Measurements from ENCODE around the gene UFSP1.

Gene UFSP1

GRCh38 chr7:100895701-100895955 lies 6.1 kb upstream of the UFSP1 start, which contains the start of gene ACHE:
TSS of gene ACHE (minus strand) at chr7:100895888. CDS start at chr7:100894232, 1,656 bp downstream.
- DNase-seq (ENCODE audit: low read depth): no peak

DNA sequence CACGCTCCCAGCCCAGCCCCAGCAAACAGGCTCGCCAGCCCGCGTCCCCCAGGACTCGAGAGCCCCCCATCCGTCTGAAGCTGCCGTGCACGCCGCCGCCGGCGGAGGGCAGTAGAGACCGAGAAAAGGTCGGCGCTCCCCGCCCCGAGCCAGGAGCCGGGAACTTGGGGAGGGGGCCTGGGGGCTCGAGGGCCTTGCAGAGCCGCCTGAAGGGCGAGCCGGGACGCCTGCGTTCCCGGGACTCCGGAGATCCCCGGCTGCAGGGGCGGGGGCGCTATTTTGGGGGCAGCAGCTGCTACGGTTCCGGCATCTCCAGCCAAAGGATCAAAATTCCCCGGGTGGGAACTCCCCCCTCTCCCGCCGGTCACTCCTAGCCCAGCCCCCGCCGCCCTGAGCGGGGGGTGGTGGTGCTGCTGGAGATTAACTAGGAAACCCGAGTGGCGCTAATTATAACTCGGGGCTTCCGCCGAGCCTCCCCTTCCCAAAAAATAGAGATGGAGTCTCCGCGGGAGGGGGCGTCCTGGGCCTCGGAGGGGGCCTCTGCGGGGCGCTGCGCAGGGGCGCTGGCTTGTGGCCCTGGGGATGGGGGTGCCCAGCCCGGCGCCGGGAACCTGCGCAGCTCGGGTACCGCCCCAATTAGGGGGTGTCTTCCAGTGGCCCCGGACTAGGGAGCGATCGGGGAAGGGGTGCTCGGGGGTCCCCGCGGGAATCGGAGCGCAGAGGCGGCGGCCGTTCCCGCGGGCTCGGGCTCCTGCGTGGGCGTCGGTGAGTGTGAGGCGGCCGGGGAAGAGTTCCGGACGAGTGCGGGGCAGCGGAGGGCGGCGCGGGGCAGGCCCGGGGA lies 5.6 kb upstream of the UFSP1 start:
- no peak for DNase-seq (ENCODE audit: low read depth)

GRCh38 chr7:100893910-100894721 lies 4.6 kb upstream of the UFSP1 start:
- DNase-seq (ENCODE audit: low read depth): no peak

DNA sequence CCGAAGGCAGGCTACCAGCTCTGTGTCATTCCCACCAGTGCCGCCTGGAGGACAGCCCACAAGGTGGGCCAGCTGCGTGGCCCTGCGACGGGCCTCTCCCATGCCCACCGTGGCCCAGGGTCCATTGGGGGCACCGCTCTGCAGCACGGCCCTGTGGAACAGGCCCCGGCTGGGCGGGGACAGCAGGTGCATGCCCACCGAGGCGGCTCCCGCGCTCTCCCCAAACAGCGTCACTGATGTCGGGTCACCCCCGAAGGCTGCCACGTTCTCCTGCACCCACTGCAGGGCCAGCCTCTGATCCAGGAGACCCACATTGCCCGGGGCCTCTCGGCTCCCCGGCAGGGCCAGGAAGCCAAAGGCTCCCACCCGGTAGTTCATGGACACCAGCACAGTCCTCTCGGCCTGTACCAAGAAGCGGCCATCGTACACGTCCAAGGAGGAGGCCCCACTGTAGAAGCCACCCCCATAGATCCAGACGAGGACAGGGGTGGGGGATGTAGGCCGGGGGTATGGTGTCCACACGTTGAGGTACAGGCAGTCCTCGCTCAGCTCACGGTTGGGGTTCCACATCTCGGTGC lies 3.9 kb upstream of the UFSP1 start:
- no peak for DNase-seq (ENCODE audit: low read depth)

GRCh38 chr7:100892364-100893317 lies 3.1 kb upstream of the UFSP1 start:
- DNase-seq (ENCODE audit: low read depth): no peak

DNA sequence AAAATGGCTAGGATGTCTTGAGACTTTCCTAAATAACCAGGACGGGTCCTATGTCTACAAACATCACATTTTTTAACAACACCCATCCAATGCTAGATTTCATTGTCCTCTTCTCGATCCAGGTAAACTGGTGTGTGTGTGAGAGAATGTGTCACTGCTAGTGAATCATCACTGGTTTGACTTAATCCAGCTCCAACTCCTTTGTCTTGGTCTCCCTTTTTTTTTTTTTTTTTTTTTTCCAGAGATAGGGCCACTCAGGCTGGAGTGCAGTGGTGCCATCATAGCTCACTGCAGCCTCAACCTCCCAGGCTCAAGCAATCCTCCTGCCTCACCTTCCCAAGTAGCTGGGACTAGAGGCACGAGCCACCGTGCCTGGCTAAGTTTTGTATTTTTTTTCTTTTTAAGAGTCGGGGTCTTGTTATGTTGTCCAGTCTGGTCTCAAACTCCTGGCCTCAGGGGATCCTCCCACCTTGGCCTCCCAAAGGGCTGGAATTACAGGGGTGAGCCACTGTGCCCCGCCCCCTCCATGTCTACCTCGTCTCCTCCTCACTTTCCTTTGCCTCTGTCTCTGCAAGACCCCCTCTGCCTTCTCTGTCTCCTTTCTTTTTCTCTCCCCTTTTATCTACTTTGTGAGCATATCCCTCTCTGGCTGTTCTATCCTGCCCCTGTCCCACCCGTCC lies 2.2 kb upstream of the UFSP1 start:
- no peak for DNase-seq (ENCODE audit: low read depth)

GRCh38 chr7:100890653-100891567 lies 1.4 kb upstream of the UFSP1 start:
- no peak for DNase-seq (ENCODE audit: low read depth)

DNA sequence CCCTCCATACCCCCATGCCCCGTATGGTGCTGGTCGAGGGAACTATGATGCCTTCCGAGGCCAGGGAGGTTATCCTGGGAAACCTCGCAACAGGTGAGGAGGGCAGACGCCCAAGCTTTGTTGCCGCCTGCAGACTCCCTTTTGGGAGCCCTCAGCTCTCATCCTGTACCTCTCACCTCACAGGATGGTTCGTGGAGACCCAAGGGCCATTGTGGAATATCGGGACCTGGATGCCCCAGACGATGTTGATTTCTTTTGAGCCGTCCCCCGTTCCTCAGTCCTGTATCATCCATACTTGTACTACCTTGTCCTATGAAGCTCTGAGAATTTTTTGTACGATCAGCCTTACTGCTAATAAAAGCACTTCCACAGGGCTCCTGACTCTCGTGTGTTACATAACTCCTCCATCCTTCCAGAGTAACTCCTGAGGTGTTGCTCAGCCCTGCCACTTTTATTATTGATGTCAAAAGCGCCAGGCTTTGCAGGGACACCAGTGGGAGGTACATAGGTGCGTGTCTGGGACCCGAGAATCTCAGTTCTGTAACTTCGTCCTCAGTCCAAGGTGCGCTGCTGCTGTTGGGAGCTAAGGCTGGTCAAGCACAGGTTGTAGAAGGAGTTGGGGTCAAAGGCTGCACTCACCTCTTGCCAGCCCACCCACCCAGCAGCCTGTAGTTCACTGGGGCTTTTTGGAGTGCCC lies 1.1 kb downstream of the UFSP1 start:
- DNase-seq (ENCODE audit: low read depth): no peak

DNA sequence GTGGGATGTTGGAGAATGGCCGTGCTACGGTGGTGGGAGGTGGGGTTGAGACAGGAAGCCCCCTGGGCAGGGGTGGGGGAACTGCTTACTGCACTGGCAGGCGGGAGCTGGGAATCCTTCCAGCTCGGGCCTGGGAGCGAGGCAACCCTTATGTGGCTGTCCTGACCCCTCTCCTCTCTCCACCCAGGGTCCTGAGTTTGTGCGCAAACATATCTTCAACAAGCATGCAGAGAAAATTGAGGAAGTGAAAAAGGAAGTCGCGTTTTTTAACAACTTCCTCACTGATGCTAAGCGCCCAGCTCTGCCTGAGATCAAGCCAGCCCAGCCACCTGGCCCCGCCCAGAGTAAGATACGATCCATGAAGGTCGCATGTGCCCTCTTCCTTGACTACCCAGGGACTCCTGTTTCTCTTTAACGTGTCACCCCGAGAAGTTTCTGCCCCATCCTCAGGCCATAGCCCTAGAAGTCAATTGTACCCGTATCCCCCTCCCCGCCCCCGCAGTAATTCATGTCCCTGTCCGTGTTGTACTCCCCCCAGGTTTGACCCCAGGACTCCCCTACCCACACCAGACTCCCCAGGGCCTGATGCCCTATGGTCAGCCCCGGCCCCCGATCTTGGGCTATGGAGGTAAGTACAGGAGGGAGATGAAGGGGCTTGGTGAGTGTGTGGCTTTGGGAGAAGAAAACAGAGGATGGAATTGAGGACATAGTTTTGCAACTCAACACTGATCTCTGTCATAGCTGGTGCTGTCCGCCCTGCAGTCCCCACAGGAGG lies 1.8 kb downstream of the UFSP1 start:
- no peak for DNase-seq (ENCODE audit: low read depth)

GRCh38 chr7:100886936-100887515 lies 2.5 kb downstream of the UFSP1 start:
- DNase-seq (ENCODE audit: low read depth): no peak

DNA sequence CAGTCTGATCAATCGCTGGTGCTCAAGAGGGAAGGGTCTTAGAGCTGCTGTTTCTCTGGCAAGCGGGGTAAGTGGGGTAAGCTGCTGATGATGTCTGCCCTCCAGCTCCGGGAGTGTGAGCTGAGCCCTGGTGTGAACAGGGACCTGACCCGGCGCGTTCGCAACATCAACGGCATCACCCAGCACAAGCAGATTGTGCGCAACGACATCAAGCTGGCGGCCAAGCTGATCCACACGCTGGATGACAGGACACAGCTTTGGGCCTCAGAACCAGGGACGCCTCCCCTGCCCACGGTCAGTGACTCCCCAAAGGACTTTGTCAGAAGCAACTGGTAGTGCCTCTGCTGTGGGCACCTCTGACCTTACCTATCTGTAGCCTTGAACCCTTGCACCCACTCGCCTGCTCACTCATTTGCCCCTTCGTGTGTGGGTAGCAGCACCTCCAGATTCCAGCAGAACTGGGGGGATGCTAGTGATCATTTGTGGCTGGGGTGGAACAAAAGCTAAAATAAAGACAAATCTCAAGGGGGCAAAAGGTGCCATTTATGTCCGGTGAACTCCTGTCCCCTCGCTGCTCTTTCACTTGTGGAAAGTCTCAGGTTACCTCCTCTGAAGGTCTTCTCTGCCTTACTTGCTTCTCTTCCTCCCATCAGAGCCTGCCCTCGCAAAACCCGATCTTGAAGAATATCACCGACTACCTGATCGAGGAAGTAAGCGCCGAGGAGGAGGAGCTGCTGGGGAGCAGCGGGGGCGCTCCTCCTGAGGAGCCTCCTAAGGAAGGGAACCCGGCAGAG lies 3.2 kb downstream of the UFSP1 start:
- DNase-seq (ENCODE audit: low read depth): no peak

- DNase-seq (ENCODE audit: low read depth): no peak
These were observed 3.9 kb downstream of the UFSP1 start for GRCh38 chr7:100885440-100886141.

DNA sequence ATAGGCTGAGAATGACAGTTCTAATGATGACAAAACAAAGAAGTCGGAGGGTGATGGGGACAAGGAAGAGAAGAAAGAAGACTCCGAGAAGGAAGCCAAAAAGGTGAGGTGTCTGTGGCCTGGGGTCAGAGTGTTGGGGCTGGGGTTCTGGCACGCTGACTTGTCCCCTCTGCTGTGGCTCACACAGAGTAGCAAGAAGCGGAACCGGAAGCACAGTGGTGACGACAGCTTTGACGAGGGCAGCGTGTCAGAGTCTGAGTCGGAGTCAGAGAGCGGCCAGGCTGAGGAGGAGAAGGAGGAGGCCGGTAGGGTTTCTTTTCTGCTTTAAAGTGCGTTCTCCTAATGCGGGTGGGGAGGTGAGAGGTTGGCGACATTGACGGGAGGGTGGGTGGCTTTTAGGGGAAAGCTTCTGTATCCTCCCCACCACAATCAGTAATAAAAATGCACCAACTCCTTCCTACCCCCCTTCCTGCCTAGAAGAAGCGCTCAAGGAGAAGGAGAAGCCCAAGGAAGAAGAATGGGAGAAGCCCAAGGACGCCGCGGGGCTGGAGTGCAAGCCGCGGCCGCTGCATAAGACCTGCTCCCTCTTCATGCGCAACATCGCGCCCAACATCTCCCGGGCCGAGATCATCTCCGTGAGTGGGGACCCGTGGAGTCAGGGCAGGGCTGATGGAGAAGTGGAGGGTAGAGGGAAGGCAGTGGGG lies 4.6 kb downstream of the UFSP1 start:
- DNase-seq (ENCODE audit: low read depth): no peak

GRCh38 chr7:100882785-100883526 lies 6.6 kb downstream of the UFSP1 start:
- no peak for DNase-seq (ENCODE audit: low read depth)

- DNase-seq (ENCODE audit: low read depth): no peak
These were observed 7.3 kb downstream of the UFSP1 start for GRCh38 chr7:100882201-100882600.

DNA sequence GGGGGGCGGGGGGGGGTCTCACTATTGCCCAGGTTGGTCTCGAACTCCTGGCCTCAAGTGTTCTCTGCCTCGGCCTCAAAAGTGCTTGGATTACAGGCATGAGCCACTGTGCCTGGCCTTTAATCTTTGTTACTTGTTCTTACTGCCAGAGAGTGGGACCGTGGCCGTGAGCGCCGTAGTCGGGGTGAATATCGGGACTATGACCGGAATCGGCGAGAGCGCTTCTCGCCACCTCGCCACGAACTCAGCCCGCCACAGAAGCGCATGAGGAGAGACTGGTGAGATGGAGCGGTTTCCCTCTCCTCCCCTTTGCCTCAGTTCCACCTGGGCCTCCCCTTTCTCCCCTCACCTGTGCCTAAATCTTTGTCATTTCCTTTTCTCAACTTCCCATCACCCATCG lies 8.4 kb downstream of the UFSP1 start:
- no peak for DNase-seq (ENCODE audit: low read depth)

All from fibroblast of the conjunctiva (primary cell).